Right lobe of liver (tissue), 6 donors: Measurements from ENCODE around the gene EFHD2. TPM values are rescaled to one million over a fixed set of nuclear protein-coding genes. Genes with fewer than 3 reads are reported as not detected.

ENCODE experiments used
- ATAC-seq, 4 donors: fragments of 200-7000 bp; cut with Tn5 transposase; one replicate each; pipeline ENCODE4 v1.9.1; 2020; ENCODE audit warnings: mild to moderate bottlenecking in 4 of 4, moderate library complexity in 4 of 4
- DNase-seq, 3 donors: peaks; one replicate each; pipeline ENCODE4 v3.0.0-alpha.2; 2020
- H3K27ac ChIP-seq, 3 donors: fragments of 200-600 bp; one replicate each; pipeline ENCODE4 v1.8.0; 2022
- H3K27me3 ChIP-seq, 2 donors: fragments of 200-600 bp; one replicate each; pipeline ENCODE4 v1.8.0; 2022
- H3K36me3 ChIP-seq, 4 donors: fragments of 200-600 bp; sonication (generic) in 1 of 4; one replicate each; pipeline versions ENCODE4 v1.5.1 to v1.8.0; 2017 to 2022; ENCODE audit warnings: control low read depth in 1 of 4
- H3K4me1 ChIP-seq, 4 donors: fragments of 200-600 bp; sonication (generic) in 1 of 4; one replicate each; pipeline versions ENCODE4 v1.5.1 to v1.8.0; 2017 to 2022; ENCODE audit warnings: control low read depth in 1 of 4
- H3K4me3 ChIP-seq, 3 donors: fragments of 200-600 bp; one replicate each; pipeline ENCODE4 v1.8.0; 2022
- H3K9me3 ChIP-seq, 4 donors: fragments of 200-600 bp; sonication (generic) in 1 of 4; one replicate each; pipeline versions ENCODE4 v1.5.1 to v1.8.0; 2017 to 2022; ENCODE audit warnings: control low read depth in 1 of 4
- CTCF ChIP-seq, 4 donors: fragments of 200-600 bp in 3 of 4; fragments of 450-650 bp in 1 of 4; IDR thresholded peaks; one replicate each; pipeline versions ENCODE4 v1.5.1 to v1.8.0; 2016 to 2022; ENCODE audit warnings: antibody characterized with exemption in 4 of 4, mild to moderate bottlenecking in 2 of 4
- POLR2A ChIP-seq: fragments of 450-650 bp; IDR thresholded peaks from one replicate; pipeline ENCODE4 v1.6.1; 2017; ENCODE audit warnings: antibody characterized with exemption, mild to moderate bottlenecking
- WGBS: methylation state at CpG from one replicate; pipeline ENCODE4 v1.1.6; 2018; ENCODE audit warnings: low coverage, low lambda C conversion rate; ENCODE audit not compliant: insufficient coverage; ENCODE audit errors: missing lambda C conversion rate; 5-methylcytosine and 5-hydroxymethylcytosine counted together
- intact Hi-C, 2 donors: fragments of 100-400 bp; cut with DNase I; formaldehyde crosslinking; loops; one replicate each; pipeline versions ENCODE4 v1.11.2 to v1.14.1; 2022
- total RNA-seq, 6 experiments: library from RNA; depleted of rRNA in 2 of 6; stranded (reverse); fragments of >200 nt in 2 of 6; fragmentation: NEBNext Ultra II Directional in 3 of 6; extraction: Animal tissue kit (Norgen Biotek cat#: 25700) in 3 of 6; gene quantifications; one replicate each; pipeline versions ENCODE4 v1.1.0 to v1.2.4, GENCODE V29; 2016 to 2023
- donor health status: DM: no; HTN: yes; CAD: no.
- donor health status: DM: no; HTN: no; CAD: no.
- donor health status: DM: no; HTN: no; CAD: no.
- donor health status: DM: no; HTN: yes; CAD: no.
- donor health status: DM: no; HTN: yes; CAD: no.

EFHD2 gene
- total RNA-seq, 6 experiments from 2014 or later, result 9.9 to 19.4 (median 15.6) TPM

DNA sequence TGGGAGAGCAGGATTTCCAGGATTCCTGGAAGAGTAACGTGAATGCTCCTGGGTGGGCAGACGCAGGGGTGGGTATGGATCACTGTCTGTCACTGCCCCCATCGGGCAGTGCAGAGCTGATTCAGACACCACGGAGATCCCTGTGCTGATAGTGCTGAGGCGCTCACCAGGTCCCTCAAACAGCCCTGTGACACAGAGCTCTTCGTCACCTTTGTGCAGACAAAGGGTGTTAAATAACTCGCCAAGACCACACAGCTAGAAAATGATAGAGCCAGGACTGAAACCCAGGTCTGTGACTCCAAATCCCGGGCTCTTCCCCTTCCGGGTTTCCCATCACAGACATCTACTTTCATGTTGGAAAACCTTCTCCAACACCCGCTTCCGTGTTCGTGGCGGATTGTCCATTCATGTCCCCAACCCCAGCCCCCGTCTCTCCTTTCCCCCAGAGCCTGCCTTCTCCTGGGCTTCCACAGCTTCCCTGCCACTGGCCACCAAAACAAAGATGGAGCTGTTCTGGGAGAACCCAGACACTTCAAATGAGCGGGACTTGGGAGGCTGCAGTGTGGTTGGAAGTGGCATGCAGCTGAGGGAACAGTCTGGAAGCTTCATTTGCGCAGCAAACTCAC lies 2.6 kb downstream of the EFHD2 start:
- no peaks in the 10 kb centered on the region for H3K36me3 ChIP-seq
- no peak for ATAC-seq
- H3K4me3 ChIP-seq, result peak overlapping the region in 1 of 3 donors; percentile 94
- H3K9me3 ChIP-seq, result no peaks in the 10 kb centered on the region
- intact Hi-C loops, result no loop called here
- no peaks in the 10 kb centered on the region for H3K4me1 ChIP-seq
- no peaks in the 10 kb centered on the region for H3K27me3 ChIP-seq
- 91% methylated on average over 14 of the region's 16 CpGs for WGBS
- TF ChIP-seq CTCF (IDR thresholded peaks at IDR 0.05) (no peak), POLR2A (no peak)
- peak overlapping the region in 1 of 3 donors; percentile 24 for H3K27ac ChIP-seq
- no peak for DNase-seq

GRCh38 chr1:15412843-15413242 lies 3.2 kb downstream of the EFHD2 start:
- TF ChIP-seq POLR2A (no peak), CTCF (IDR thresholded peaks at IDR 0.05) (no peak)
- no peaks in the 10 kb centered on the region for H3K27me3 ChIP-seq
- intact Hi-C loops, result no loop called here
- H3K4me3 ChIP-seq, result no peak overlapping the region
- H3K36me3 ChIP-seq, result no peaks in the 10 kb centered on the region
- ATAC-seq (no peak), DNase-seq (peak in 1 of 3 donors; percentile 44)
- H3K9me3 ChIP-seq, result no peaks in the 10 kb centered on the region
- no CpG with 5 or more reads among the region's 11 CpGs for WGBS
- H3K4me1 ChIP-seq, result no peaks in the 10 kb centered on the region
- H3K27ac ChIP-seq, result no peak overlapping the region

DNA sequence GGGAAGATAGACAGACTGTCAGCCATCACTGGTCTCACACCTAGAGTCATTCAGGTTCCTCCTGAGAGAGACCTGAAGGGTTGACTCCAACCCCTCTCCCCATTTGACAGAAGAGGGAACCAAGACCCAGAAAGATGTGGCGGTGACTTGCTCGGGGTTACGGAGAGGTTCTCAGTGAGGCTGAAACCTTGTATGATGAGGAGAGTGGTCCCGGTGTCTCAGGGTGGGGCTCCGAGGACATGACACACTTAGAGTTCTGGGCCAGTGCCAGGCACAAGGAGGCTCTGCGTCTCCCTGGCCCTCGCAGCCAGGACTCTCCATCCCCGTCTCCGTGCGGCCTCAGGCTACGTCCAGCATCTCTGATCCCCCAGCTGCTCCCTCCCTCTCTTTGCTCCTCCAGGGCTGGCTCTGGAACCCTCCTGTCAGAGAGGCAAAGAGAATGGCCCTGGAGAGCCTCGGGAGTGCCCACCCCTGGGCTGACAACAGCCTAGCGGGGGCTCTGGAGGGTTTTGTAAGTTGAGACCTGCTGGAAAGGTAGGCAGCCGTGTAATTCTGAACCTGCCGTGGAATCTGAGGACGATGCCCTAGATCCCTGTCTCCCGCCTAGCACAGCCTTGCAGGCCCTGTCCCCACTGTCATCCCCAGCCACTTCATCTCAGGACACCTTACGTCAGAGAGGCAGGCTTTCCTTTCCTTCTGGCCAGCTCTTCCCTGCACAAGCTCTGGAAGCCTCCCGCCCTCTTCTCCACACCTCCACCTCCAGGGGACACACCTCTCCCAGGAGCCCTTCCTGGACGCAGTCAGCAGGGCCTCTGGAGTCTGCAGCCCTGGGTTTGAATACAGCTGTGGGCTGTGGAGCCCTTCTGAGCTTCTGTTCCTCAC lies 4.1 kb downstream of the EFHD2 start:
- H3K4me3 ChIP-seq, result no peak overlapping the region
- no peaks in the 10 kb centered on the region for H3K4me1 ChIP-seq
- H3K27ac ChIP-seq, result no peak overlapping the region
- DNase-seq (peak in 1 of 3 donors; percentile 46), ATAC-seq (no peak)
- TF ChIP-seq CTCF (IDR thresholded peaks at IDR 0.05), result no peak
- TF ChIP-seq POLR2A, result no peak
- H3K27me3 ChIP-seq, result no peaks in the 10 kb centered on the region
- no peaks in the 10 kb centered on the region for H3K36me3 ChIP-seq
- H3K9me3 ChIP-seq, result no peaks in the 10 kb centered on the region
- intact Hi-C loops, result no loop called here
- whole genome bisulfite sequencing, result 67% methylated on average over 1 of the region's 20 CpGs

DNA sequence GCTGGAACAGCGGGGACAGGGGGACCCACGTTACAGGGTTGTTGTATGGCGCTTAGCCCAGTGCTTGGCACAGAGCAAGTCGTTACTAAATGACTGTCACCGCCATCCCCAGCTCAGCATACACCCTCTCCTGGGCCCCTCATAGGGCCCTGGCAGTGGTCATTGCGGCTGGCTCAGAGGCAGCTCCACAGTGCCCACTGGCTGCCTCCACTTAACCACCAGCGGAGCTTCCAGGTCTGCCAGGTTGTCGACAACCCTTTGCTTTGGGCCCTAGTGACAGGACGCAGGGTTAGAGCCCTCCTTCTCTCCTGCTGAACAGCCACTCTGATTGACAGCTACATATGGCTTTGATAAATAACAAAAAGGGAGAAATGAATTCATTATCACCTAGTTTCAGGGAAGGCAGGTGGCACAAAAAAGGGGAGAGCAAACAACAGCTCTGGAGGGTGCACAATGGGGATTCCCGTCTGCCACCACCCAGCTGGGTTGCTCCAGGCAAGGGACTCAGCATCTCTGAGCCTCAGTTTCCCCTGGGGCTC lies 4.8 kb downstream of the EFHD2 start:
- Histone ChIP-seq H3K4me3 (no peak overlapping the region), H3K27me3 (no peaks in the 10 kb centered on the region), H3K9me3 (no peaks in the 10 kb centered on the region), H3K27ac (no peak overlapping the region), H3K4me1 (no peaks in the 10 kb centered on the region), H3K36me3 (no peaks in the 10 kb centered on the region)
- DNase-seq (no peak), ATAC-seq (no peak)
- WGBS, result 100% methylated on average over 1 of the region's 10 CpGs
- no peak for TF ChIP-seq CTCF (IDR thresholded peaks at IDR 0.05)
- TF ChIP-seq POLR2A, result no peak
- intact Hi-C loops, result no loop called here
